BLaER1 (cell line): Measurements from ENCODE around the gene DCST2.

Source experiments
- H3K27ac ChIP-seq: shearing (Covaris generic); formaldehyde crosslinking; 2 replicates; pipeline ENCODE4 v1.8.1; 2022
- H3K27me3 ChIP-seq: shearing (Covaris generic); formaldehyde crosslinking; 2 replicates; pipeline ENCODE4 v1.8.1; 2022
- H3K36me3 ChIP-seq: shearing (Covaris generic); formaldehyde crosslinking; 2 replicates; pipeline ENCODE4 v1.8.1; 2022
- H3K4me1 ChIP-seq: shearing (Covaris generic); formaldehyde crosslinking; 2 replicates; pipeline ENCODE4 v1.8.1; 2022
- H3K4me2 ChIP-seq: shearing (Covaris generic); formaldehyde crosslinking; 2 replicates; pipeline ENCODE4 v1.8.1; 2022
- H3K4me3 ChIP-seq: shearing (Covaris generic); formaldehyde crosslinking; 2 replicates; pipeline ENCODE4 v1.8.1; 2022
- H3K9ac ChIP-seq: shearing (Covaris generic); formaldehyde crosslinking; 2 replicates; pipeline ENCODE4 v1.8.1; 2022
- H3K9me3 ChIP-seq: shearing (Covaris generic); formaldehyde crosslinking; 2 replicates; pipeline ENCODE4 v1.8.1; 2022
- H4K20me1 ChIP-seq: shearing (Covaris generic); formaldehyde crosslinking; 2 replicates; pipeline ENCODE4 v1.8.1; 2022
- Cebpa-rat ChIP-seq: shearing (Covaris generic); IDR thresholded peaks from 2 replicates; pipeline ENCODE4 v1.8.1; 2022

Gene DCST2

GRCh38 chr1:155007251-155007828 lies 26.2 kb downstream of the DCST2 start:
- H3K9ac ChIP-seq, result peak overlapping the region; percentile 71; the same call in 1 of the 2 replicates
- H3K4me3 ChIP-seq, result peak overlapping the region; percentile 95; the same call in 1 of the 2 replicates
- peaks cover 20% of the 10 kb centered on the region; the same call in 1 of the 2 replicates for H4K20me1 ChIP-seq
- no peaks in the 10 kb centered on the region for H3K27me3 ChIP-seq
- no peak for TF ChIP-seq Cebpa-rat
- peak overlapping the region; percentile 100 for H3K4me2 ChIP-seq
- H3K27ac ChIP-seq, result peak overlapping the region; percentile 98
- peaks cover 82% of the 10 kb centered on the region for H3K4me1 ChIP-seq
- H3K9me3 ChIP-seq, result no peaks in the 10 kb centered on the region
- peaks cover 5% of the 10 kb centered on the region; the same call in 1 of the 2 replicates for H3K36me3 ChIP-seq

DNA sequence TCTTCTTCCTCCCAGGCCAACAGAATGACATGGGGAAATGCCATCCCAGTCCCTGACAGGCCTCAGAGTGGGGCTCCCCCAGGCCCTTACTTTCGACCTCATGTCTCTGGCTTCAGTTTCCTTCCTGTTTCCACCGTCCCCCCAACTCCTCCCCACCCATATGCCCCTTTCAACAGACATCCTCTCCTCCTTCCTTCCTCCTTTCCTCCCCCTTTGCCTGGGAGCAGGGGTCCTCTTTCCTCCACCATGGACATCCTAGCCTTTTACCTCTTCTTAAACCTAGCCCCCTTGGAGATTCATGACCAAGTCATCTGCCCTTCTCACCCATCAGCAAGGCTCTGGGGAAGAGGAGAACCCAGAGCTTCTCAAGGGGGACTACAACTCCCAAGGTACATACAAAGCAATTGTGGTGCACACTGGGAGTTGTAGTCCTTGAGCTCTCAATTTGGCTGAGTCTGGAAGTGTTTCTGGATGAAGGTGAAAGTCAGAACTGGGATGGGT lies 26.9 kb downstream of the DCST2 start:
- H3K36me3 ChIP-seq, result peaks cover 5% of the 10 kb centered on the region; the same call in 1 of the 2 replicates
- no peaks in the 10 kb centered on the region for H3K27me3 ChIP-seq
- peak overlapping the region; percentile 87 for H3K9ac ChIP-seq
- TF ChIP-seq Cebpa-rat, result no peak
- peaks cover 76% of the 10 kb centered on the region for H3K4me1 ChIP-seq
- H3K4me2 ChIP-seq, result peak overlapping the region; percentile 100
- H3K27ac ChIP-seq, result peak overlapping the region; percentile 98
- H3K9me3 ChIP-seq, result no peaks in the 10 kb centered on the region
- H4K20me1 ChIP-seq, result peaks cover 16% of the 10 kb centered on the region; the same call in 1 of the 2 replicates
- peak overlapping the region; percentile 95; the same call in 1 of the 2 replicates for H3K4me3 ChIP-seq

DNA sequence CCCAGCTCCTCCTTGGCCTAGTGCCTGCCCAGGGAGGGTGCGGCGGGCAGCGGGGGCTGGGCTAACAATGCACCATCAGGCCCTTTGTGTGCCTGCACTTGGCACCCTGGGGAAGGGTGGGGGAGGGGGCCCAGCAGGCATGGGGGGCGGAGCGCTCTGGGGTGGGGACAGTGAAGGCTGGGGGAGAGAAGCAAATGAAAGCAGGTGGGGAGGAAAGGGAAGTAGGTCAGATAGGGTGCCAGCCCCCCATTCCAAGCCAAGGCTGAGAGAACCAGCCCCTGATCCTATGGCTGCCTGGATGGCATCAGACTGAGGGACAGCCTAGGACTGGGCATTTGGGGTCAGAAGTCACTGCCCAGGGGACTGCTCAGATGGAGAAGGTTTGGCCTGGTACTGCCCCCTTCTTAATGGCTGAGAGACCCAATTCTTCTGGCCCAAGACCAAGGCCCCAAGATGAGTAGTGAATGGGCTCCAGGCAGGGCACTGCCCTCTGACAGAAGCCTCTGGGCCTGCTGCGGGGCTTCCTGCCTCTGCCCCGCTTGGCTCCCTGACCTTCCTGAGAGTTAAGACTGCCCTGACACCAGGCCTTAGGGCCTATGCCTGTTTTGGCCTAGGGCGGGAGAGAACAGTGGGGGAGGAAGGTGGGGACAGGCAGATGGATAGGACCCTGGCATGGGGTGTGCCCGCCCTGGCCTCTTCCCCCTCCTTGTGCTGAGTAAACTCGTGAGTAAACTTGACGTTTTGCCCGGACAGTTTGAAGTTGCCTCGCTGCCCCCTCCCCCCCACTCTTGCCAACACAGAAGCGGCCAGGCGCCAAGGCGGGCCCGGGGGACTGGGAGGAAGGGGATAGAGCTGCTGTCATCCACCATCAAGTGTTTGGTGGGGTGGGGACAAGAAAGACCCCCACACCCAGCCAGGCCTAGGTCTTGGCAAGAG lies 28.2 kb downstream of the DCST2 start:
- Histone ChIP-seq H4K20me1 (peaks cover 16% of the 10 kb centered on the region; the same call in 1 of the 2 replicates), H3K9ac (peak overlapping the region; percentile 95), H3K4me2 (peak overlapping the region; percentile 100), H3K27me3 (no peaks in the 10 kb centered on the region), H3K4me1 (peaks cover 63% of the 10 kb centered on the region), H3K27ac (peak overlapping the region; percentile 98), H3K9me3 (no peaks in the 10 kb centered on the region), H3K4me3 (peak overlapping the region; percentile 95), H3K36me3 (no peaks in the 10 kb centered on the region)
- TF ChIP-seq Cebpa-rat, result no peak

GRCh38 chr1:155004352-155005075 lies 29.1 kb downstream of the DCST2 start:
- Histone ChIP-seq H3K9me3 (no peaks in the 10 kb centered on the region), H3K4me3 (peak overlapping the region; percentile 95), H4K20me1 (peaks cover 16% of the 10 kb centered on the region; the same call in 1 of the 2 replicates), H3K4me1 (peaks cover 58% of the 10 kb centered on the region), H3K27me3 (no peaks in the 10 kb centered on the region), H3K4me2 (peak overlapping the region; percentile 100), H3K36me3 (no peaks in the 10 kb centered on the region), H3K27ac (peak overlapping the region; percentile 98), H3K9ac (peak overlapping the region; percentile 95)
- TF ChIP-seq Cebpa-rat, result no peak

- Histone ChIP-seq H3K4me3 (peak overlapping the region; percentile 95), H3K4me1 (peaks cover 54% of the 10 kb centered on the region), H3K27ac (peak overlapping the region; percentile 98), H4K20me1 (peaks cover 16% of the 10 kb centered on the region; the same call in 1 of the 2 replicates), H3K9me3 (no peaks in the 10 kb centered on the region), H3K27me3 (no peaks in the 10 kb centered on the region), H3K9ac (peak overlapping the region; percentile 95), H3K4me2 (peak overlapping the region; percentile 100), H3K36me3 (no peaks in the 10 kb centered on the region)
- TF ChIP-seq Cebpa-rat, result no peak
Measured at GRCh38 chr1:155003766-155004351, 29.7 kb downstream of the DCST2 start.

DNA sequence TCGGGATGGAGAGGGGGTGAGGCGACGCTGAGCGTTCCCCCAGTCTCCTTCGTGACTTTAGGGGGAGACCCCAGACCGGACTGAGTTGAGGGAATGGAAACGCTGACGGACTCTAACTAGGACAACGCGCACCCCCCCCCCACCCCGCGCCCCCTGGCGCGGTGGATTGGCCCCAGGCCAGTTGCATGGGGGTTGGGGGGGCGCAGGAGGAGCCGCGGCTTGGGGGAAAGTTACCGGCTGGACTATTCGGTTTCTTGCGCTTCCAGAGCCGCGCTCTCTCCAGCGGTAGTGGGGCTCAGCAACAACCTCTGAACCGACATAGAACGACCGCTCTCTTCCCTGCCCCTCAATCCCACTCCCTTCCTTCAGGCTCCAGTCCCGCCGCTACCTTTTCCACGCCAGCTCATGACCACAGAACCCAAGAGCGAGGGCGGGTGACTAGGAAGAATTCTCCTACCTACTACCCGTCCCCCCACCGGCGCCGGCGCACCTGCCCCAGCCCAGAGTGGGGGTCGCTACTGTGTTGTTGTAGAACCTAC lies 30.3 kb downstream of the DCST2 start:
- Histone ChIP-seq H3K4me3 (peak overlapping the region; percentile 95), H4K20me1 (peaks cover 14% of the 10 kb centered on the region; the same call in 1 of the 2 replicates), H3K9ac (peak overlapping the region; percentile 95), H3K9me3 (no peaks in the 10 kb centered on the region), H3K36me3 (no peaks in the 10 kb centered on the region), H3K4me1 (peaks cover 54% of the 10 kb centered on the region), H3K27me3 (no peaks in the 10 kb centered on the region), H3K27ac (peak overlapping the region; percentile 98), H3K4me2 (peak overlapping the region; percentile 100)
- no peak for TF ChIP-seq Cebpa-rat

- no peak for TF ChIP-seq Cebpa-rat
- peak within 1 kb of the TSS; percentile 95 for H3K9ac ChIP-seq
- H3K36me3 ChIP-seq, result no peaks in the 10 kb centered on the region
- H3K9me3 ChIP-seq, result no peaks in the 10 kb centered on the region
- peaks cover 54% of the 10 kb centered on the region for H3K4me1 ChIP-seq
- peak within 1 kb of the TSS; percentile 98 for H3K27ac ChIP-seq
- H3K27me3 ChIP-seq, result no peaks in the 10 kb centered on the region
- H4K20me1 ChIP-seq, result peaks cover 8% of the 10 kb centered on the region; the same call in 1 of the 2 replicates
- peak within 1 kb of the TSS; percentile 95 for H3K4me3 ChIP-seq
- H3K4me2 ChIP-seq, result peak within 1 kb of the TSS; percentile 100
Measured at GRCh38 chr1:155002464-155003226, 30.9 kb downstream of the DCST2 start, which contains the start of gene ZBTB7B. TSS of gene ZBTB7B (plus strand) at chr1:155002802. CDS start at chr1:155014661, 11,859 bp downstream.
